HG02798 (cell line): ENCODE measurements around the gene PANX2.
A peak's percentile ranks its signal among the peaks of the same experiment; 100 is the strongest.
"Not testable (repeated sequence)": the region's sequence is repeated elsewhere in the genome, so short reads cannot be mapped to it uniquely, and the experiment has no call there.

ENCODE experiments used
- ATAC-seq: cut with Tn5 transposase; IDR thresholded peaks from one replicate; pipeline ENCODE4 v1.9.1; 2021; ENCODE audit warnings: mild to moderate bottlenecking; ENCODE audit not compliant: unreplicated experiment, poor library complexity

The PANX2 gene

GRCh38 chr22:50194037-50194805 lies 23.7 kb downstream of the PANX2 start:
- no peak for ATAC-seq

GRCh38 chr22:50196256-50196655 lies 25.7 kb downstream of the PANX2 start:
- ATAC-seq: no peak

DNA sequence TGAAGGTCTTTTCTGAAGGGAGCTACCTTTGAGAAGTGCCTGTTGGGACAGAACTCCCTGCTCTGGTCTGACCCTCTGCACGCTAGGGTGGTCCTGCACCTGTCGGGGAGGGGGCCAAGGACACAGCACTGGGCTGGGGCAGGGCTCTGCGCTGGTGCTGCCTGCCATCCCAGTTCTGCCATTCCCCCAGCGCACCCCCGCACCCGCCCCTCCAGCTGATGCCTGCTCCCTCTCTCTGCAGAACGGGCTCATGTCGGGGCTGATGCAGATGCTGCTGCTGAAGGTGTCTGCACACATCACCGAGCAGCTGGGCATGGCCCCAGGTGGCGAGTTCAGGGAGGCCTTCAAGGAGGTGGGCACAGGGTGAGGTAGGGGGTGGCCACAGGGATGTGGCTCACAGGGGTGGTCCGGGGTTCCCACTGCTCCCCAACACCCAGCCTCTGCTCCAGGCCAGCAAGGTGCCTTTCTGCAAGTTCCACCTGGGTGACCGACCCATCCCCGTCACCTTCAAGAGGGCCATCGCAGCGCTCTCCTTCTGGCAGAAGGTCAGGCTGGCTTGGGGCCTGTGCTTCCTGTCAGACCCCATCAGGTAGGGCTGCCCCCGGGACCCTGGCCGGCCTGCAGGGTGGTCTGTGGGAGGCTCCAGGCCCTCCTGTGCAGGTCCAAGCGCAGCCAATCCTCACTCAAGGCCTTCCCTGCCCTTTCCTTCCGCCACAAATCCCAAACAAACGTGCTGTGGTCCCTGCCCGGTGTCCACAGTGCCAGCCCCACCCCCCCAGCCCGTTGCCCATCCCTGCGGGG lies 26.7 kb downstream of the PANX2 start:
- ATAC-seq: no peak

- ATAC-seq: no peak
These were observed 27.5 kb downstream of the PANX2 start for GRCh38 chr22:50197856-50198623.

DNA sequence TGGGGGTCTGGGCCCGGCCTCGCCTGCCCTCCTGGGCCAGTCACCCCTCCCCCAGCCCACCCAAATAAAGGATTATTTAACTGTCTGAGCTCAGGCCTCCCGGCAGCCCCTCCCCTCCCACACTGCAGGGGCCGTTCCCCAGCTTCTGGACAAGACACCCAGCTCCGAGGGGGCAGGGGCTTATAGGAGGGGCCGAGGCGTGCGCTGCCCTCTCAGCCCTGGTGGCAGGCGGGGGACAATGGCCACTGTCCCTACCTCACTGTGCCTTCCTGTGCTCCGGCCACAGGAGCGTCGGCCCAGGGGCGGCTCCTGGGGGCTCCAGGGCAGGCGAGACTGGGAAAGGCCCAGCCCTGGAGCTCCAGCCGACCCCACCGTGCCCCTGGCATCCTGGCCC lies 28.1 kb downstream of the PANX2 start:
- no peak for ATAC-seq

DNA sequence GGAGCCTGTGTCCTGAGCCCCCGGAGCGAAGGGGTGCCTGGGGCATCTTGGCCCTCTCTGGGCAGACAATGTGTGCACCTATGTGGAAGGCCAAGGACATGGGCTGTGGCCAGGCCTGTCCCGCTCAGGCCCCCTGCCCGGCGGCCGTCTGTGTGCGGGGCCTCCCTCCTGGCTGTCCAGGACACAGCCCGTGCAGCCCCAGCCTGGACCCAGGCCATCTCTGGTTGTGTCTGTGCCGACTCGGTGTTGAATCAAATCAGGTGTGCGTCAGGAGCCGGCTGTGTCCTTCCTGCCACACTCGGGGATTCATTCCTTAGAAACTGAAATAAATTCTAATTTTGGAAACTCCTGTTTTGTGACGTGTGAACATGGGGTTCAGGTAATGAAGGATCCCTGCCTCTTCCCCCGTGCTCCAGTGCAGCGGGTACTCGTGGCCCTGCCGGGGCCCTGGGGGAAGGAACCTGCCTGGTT lies 28.8 kb downstream of the PANX2 start:
- no peak for ATAC-seq

DNA sequence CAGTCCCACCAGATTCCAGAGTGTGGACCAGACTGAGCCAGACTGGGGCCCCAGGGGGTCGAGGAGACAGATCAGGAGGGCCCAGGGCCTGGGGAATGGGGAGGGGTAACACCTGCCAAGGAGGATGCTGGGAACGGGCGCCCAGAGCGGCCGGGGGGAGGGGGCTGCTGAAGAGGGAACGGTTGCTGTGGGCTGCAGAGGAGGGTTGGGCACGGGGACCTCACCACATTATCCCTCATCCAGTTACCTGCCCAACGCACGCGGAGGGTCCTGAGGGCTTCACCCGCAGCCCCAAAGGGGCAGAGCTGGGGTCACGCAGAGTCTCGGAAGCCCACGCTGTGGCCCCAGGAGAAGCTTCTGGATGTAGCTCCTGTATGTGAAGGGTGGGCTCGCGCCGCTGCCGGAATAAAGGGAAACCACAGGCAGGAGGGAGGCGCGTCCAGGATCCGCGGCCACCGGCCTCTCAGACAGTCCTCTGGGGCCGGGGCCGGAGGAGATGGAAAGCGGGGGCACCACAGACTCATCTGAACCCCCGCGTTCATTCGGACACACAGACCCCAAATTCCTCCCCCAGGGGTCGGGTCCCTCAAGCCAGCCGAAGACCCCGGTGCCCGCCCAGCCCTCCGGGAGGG lies 29.4 kb downstream of the PANX2 start:
- no peak for ATAC-seq

DNA sequence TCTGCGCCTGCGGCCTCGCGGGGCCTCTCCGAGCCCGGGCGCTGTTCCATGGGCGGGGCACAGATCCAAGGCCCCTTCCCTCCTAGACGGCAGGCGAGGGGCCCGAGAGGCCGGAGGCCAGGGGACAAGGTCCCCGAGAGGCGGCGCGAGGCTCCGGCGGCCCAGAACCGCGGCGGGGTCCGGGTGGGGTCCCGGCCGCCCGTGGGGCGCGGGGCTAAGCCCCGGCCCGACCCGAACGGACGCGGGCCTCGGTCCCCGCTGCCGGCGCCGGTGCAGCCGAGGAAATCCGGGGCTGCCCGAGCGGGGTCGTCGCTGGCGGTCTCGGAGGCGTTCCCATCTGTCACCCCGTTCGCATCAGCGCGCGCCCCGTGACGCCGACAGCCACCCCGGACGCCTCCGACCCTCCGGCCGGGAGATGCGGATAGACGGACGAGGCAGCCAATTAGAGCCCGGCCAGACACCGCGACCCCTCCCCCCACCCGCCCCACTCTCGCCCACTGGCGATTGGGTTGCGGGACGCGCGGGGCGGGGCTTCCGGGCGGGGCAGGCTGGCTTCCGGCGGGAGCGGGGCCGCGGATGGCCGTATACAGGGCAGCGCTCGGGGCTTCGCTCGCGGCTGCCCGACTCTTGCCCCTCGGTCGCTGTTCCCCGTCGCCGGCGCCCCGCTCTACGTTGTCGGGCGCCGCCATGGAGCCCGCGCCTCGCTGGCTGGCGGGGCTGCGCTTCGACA lies 30.1 kb downstream of the PANX2 start, which contains the start of gene SELENOO:
TSS of gene SELENOO (plus strand) at position 551 of the 730 bp plus-strand sequence. CDS start at position 577, 26 bp downstream.
- ATAC-seq: peak; percentile 78

DNA sequence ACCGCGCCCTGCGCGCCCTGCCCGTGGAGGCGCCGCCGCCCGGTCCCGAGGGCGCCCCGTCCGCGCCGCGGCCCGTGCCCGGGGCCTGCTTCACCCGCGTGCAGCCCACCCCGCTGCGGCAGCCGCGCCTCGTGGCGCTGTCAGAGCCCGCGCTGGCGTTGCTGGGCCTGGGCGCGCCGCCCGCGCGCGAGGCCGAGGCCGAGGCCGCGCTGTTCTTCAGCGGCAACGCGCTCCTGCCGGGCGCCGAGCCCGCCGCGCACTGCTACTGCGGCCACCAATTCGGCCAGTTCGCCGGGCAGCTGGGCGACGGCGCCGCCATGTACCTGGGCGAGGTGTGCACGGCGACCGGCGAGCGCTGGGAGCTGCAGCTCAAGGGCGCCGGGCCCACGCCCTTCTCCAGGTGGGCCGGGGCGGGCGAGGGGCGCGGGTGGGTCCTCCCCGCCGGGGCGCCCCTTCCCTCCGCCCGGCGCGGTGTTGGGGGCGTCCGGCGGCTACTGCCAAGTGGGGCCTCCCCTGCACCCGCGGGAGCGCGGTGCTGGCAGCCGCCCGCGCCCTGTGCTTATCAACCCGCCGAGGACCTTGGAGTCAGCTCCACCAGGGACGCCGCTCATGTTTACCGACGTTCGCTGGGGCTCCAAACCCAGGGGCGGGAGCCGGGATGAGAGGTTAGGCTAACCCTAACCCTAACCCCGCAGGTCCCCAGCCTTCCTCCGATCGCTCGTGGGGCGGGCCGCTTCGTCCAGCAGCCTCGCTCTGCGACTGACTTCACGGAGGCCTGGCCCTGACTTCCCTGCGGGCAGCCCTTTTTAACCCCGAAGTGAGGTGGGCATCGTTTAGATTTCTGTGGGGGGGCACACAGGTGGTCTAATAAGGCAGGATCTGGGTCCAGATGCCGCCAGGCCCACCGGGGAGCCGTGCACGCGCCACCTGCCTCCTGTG lies 30.9 kb downstream of the PANX2 start:
- ATAC-seq: peak; percentile 28

- ATAC-seq: no peak
These were observed 31.7 kb downstream of the PANX2 start for GRCh38 chr22:50202130-50202666.

GRCh38 chr22:50203288-50203687 lies 32.8 kb downstream of the PANX2 start:
- ATAC-seq: no peak

DNA sequence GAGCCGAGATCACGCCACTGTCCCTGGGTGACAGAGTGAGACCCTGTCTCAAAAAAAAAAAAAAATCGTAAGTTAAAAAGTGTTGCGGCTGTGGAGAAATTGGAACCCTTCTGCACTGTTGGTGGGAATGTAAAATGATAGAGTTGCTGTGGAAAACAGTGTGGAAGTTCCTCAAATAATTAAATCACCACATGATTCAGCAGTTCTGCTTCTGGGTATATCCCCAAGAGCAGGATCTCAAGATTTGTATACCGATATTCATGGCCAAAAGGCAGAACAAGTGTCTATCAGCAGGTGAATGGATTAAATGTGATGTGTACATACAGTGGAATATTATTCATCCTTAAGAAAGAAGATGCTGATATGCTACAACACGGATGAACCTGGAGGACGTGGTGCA lies 34.0 kb downstream of the PANX2 start:
- ATAC-seq: no peak

GRCh38 chr22:50204998-50205397 lies 34.5 kb downstream of the PANX2 start:
- ATAC-seq: not testable (repeated sequence)

- ATAC-seq: no peak
These were observed 35.4 kb downstream of the PANX2 start for GRCh38 chr22:50205781-50206569.

DNA sequence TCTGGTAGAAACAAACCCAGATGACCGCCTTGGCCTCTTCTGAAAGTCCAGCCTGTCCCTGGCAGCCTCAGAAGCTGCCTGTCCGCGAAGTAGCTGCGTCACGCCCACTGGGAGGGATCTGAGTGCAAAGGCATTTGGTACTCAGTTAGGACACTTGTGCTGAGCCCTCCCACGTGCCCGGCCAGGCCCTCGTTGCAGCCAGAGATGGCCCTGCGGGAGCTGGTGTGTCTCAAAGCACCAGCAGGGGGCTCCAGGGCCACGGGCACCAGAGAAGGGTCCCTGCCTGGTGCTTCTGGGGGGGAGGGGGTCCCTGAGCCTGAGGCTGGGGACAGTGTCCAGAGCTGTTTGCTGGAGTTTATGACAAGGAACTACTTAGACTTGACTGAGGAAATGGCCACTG lies 36.1 kb downstream of the PANX2 start:
- ATAC-seq: no peak

DNA sequence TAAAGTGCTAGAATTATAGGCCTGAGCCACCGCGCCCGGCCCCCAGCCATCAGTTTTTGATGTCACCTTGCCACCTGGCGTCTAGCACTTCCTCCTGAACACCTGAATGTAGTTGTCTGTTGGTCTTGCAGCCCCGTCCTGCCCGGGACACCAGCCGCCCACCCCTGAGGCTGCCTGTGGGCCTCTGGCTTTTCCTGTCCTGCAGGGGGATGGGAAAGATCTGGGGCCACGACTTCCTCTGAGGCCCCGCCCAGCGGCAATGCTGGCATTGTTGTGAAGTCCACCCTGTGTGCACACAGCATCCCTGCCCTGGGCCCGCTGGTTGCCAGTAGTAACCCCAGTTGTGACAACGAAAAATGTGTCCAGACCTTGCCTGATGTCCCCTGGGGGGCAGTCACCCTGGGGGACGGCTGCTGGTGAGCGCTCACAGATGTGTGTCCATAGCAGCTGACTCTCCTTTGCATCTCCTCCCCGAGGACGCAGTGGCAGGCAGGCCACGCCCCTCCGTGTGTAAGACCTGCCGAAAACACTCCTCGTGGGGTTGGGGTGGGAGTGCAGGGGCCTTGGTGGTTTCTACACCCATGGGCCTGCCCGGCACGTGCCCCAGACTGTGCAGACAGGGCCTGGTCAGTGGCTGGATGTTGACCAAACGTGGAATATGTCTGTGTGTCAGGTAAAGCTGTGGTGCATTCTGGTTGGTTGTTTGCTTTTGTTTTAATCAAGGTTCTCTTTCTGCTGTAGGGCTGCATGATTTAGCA lies 37.0 kb downstream of the PANX2 start:
- no peak for ATAC-seq

- ATAC-seq: no peak
These were observed 38.0 kb downstream of the PANX2 start for GRCh38 chr22:50208430-50208938.
